Measurements from ENCODE around the gene KIR3DL1.
"Not testable (repeated sequence)": the region's sequence is repeated elsewhere in the genome, so short reads cannot be mapped to it uniquely, and the experiment has no call there.

GRCh38 chr19:54782916-54783315, 33.4 kb upstream of the KIR3DL1 start:
- TF ChIP-seq CTCF (IDR thresholded peaks at IDR 0.05; ENCODE audit: low read length); EZH2 (optimal IDR thresholded peaks at IDR 0.05; ENCODE audit: low read depth, low read length): not testable (repeated sequence)
